ENCODE measurements around the gene CDKAL1. TPM values are rescaled to one million over a fixed set of nuclear protein-coding genes. Genes with fewer than 3 reads are reported as not detected.

Gene CDKAL1
- total and polyA plus RNA-seq, 2 donors (not counting 3 experiments of a cell fraction or from before 2014, with no cell fraction given) = 6.1 to 20.5 TPM

- Histone ChIP-seq H3K9ac (replicated peaks; ENCODE audit: extremely low read depth, insufficient read depth, low read length) (no peak overlapping the region), H3K4me3 (replicated peaks in 1 of 3; ENCODE audit: insufficient read depth in 1 of 3, low read depth in 1 of 3, low read length in 3 of 3) (no peak overlapping the region), H3K4me1 (ENCODE audit: control insufficient read depth, extremely low read depth, insufficient read depth, low read length) (no peaks in the 10 kb centered on the region), H3K36me3 (ENCODE audit: control insufficient read depth in 2 of 2, extremely low read depth in 1 of 2, insufficient read depth in 2 of 2, low read length in 2 of 2) (no peaks in the 10 kb centered on the region), H3K27ac (ENCODE audit: insufficient read depth, low read depth, low read length) (no peak overlapping the region), H4K20me1 (replicated peaks; ENCODE audit: control insufficient read depth, extremely low read depth, insufficient read depth, low read length) (no peaks in the 10 kb centered on the region), H3K79me2 (ENCODE audit: control insufficient read depth, insufficient read depth, low read length) (no peaks in the 10 kb centered on the region), H2AFZ (ENCODE audit: low read depth, low read length) (no peak overlapping the region), H3K9me3 (replicated peaks; ENCODE audit: control insufficient read depth, insufficient read depth, low read length) (no peaks in the 10 kb centered on the region), H3K27me3 (ENCODE audit: control insufficient read depth in 2 of 2, insufficient read depth in 2 of 2, low read length in 2 of 2) (no peaks in the 10 kb centered on the region), H3K9me1 (replicated peaks; ENCODE audit: control insufficient read depth, extremely low read depth, insufficient read depth, low read length) (no peaks in the 10 kb centered on the region), H3K4me2 (ENCODE audit: insufficient read depth, low read length) (no peak overlapping the region)
- TF ChIP-seq, protein P1, sequence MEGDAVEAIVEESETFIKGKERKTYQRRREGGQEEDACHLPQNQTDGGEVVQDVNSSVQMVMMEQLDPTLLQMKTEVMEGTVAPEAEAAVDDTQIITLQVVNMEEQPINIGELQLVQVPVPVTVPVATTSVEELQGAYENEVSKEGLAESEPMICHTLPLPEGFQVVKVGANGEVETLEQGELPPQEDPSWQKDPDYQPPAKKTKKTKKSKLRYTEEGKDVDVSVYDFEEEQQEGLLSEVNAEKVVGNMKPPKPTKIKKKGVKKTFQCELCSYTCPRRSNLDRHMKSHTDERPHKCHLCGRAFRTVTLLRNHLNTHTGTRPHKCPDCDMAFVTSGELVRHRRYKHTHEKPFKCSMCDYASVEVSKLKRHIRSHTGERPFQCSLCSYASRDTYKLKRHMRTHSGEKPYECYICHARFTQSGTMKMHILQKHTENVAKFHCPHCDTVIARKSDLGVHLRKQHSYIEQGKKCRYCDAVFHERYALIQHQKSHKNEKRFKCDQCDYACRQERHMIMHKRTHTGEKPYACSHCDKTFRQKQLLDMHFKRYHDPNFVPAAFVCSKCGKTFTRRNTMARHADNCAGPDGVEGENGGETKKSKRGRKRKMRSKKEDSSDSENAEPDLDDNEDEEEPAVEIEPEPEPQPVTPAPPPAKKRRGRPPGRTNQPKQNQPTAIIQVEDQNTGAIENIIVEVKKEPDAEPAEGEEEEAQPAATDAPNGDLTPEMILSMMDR (IDR thresholded peaks at IDR 0.05; ENCODE audit: extremely low read depth in 1 of 2, insufficient read depth in 1 of 2, low read depth in 1 of 2, low read length in 2 of 2) = no peak
- no peak for TF ChIP-seq POLR2A (IDR thresholded peaks at IDR 0.05; ENCODE audit: low read depth, low read length)
- no peak for TF ChIP-seq JUN (IDR thresholded peaks at IDR 0.05; ENCODE audit: borderline replicate concordance, insufficient read depth, insufficient read length, low read depth)
- TF ChIP-seq POLR2AphosphoS5 (IDR thresholded peaks at IDR 0.05; ENCODE audit: insufficient read depth, low read depth, low read length) = no peak
- TF ChIP-seq EZH2 (IDR thresholded peaks at IDR 0.05; ENCODE audit: borderline replicate concordance, low read depth, low read length, severe bottlenecking) = no peak
- no peak for TF ChIP-seq FOS (IDR thresholded peaks at IDR 0.05; ENCODE audit: borderline replicate concordance, insufficient read depth, low read length)
- TF ChIP-seq, protein P2, sequence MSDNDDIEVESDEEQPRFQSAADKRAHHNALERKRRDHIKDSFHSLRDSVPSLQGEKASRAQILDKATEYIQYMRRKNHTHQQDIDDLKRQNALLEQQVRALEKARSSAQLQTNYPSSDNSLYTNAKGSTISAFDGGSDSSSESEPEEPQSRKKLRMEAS (IDR thresholded peaks at IDR 0.05; ENCODE audit: insufficient read depth, insufficient read length) = no peak
- TF ChIP-seq GATA2 (IDR thresholded peaks at IDR 0.05; ENCODE audit: insufficient read depth, insufficient read length, low read depth, low read length) = no peak
- no peak for TF ChIP-seq MYC (IDR thresholded peaks at IDR 0.05; ENCODE audit: low read depth, low read length)
- dilution Hi-C loops (cut with MboI; ENCODE audit: extremely low pct_ligation_motif_present, low sequenced_read_pairs) (no loop called here), intact Hi-C loops (cut with micrococcal nuclease) (no loop called here)
- ChIA-PET CTCF (interaction anchor here (1.5 kb wide), 1 partner anchor 11 kb away, joined by 3 read pairs; no protein-coding TSS in a partner anchor), POLR2A (no interaction called here)
- no peak for DNase-seq (ENCODE audit: low read depth, low spot score)
- BruUV-seq (replicated peaks) = no TSS peak
- no peak for FAIRE-seq
These were observed 567.4 kb downstream of the CDKAL1 start for GRCh38 chr6:21101694-21102093.
